Esophagus squamous epithelium (tissue), 4 donors: ENCODE measurements around the gene RILPL1.

ENCODE experiments used
- POLR2A ChIP-seq, 4 donors: fragments of 450-650 bp; IDR thresholded peaks; one replicate each; pipeline ENCODE4 v1.6.1; 2017; ENCODE audit warnings: antibody characterized with exemption in 4 of 4, mild to moderate bottlenecking in 4 of 4, moderate library complexity in 3 of 4
- TF ChIP-seq, protein P1 (sequence below), 6 experiments: fragments of 450-650 bp in 4 of 6; fragments of 200-600 bp in 2 of 6; sonication (generic) in 2 of 6; IDR thresholded peaks; one replicate each; pipeline ENCODE4 v1.5.1; 2016 to 2019; ENCODE audit warnings: antibody characterized with exemption in 6 of 6, mild to moderate bottlenecking in 4 of 6, moderate library complexity in 4 of 6

DNA sequence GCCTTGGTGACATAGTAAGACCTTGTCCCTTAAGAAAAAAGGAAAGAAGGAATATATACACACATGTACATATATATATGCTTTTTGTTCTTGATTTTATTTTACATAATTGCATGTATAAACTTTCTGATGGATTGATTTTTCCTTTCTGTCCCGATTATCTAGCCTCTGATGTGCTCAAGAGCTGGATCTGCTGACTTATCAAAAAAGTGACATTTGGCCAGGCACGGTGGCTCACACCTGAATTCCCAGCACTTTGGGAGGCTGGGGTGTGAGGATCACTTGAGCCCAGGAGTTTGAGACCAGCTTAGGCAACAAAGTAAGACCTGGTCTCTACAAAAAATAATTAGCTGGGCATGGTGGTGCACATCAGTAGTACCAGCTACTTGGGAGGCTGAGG, 63.5 kb downstream of the RILPL1 start:
- TF ChIP-seq POLR2A (IDR thresholded peaks at IDR 0.05): no peak
- TF ChIP-seq, protein P1, sequence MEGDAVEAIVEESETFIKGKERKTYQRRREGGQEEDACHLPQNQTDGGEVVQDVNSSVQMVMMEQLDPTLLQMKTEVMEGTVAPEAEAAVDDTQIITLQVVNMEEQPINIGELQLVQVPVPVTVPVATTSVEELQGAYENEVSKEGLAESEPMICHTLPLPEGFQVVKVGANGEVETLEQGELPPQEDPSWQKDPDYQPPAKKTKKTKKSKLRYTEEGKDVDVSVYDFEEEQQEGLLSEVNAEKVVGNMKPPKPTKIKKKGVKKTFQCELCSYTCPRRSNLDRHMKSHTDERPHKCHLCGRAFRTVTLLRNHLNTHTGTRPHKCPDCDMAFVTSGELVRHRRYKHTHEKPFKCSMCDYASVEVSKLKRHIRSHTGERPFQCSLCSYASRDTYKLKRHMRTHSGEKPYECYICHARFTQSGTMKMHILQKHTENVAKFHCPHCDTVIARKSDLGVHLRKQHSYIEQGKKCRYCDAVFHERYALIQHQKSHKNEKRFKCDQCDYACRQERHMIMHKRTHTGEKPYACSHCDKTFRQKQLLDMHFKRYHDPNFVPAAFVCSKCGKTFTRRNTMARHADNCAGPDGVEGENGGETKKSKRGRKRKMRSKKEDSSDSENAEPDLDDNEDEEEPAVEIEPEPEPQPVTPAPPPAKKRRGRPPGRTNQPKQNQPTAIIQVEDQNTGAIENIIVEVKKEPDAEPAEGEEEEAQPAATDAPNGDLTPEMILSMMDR (IDR thresholded peaks at IDR 0.05): no peak
